Activated CD8-positive, alpha-beta memory T cell treated with anti-CD3 and anti-CD28 coated beads for 4 hours (primary cell): Measurements from ENCODE around the gene HTT.

Experiments
- DNase-seq, 2 donors: peaks; one replicate each; pipeline ENCODE4 v3.0.0-alpha.2; 2020; ENCODE audit warnings: low read depth in 2 of 2

The HTT gene

GRCh38 chr4:3263053-3263875, 188.8 kb downstream of the HTT start:
- DNase-seq, result no peak

GRCh38 chr4:3263876-3264193, 189.4 kb downstream of the HTT start:
- DNase-seq, result no peak

GRCh38 chr4:3266076-3266475, 191.6 kb downstream of the HTT start:
- no peak for DNase-seq

- DNase-seq, result no peak
These were observed 193.3 kb downstream of the HTT start for GRCh38 chr4:3267576-3268394.

GRCh38 chr4:3268395-3269104, 194.1 kb downstream of the HTT start:
- DNase-seq, result no peak

- no peak for DNase-seq
These were observed 194.8 kb downstream of the HTT start for GRCh38 chr4:3269105-3269927.

- DNase-seq, result no peak
These were observed 195.6 kb downstream of the HTT start for GRCh38 chr4:3269991-3270611.

- no peak for DNase-seq
These were observed 196.7 kb downstream of the HTT start for GRCh38 chr4:3271131-3271530.

- DNase-seq, result no peak
These were observed 202.5 kb downstream of the HTT start for GRCh38 chr4:3276986-3277385.

GRCh38 chr4:3280466-3280865, 206.0 kb downstream of the HTT start:
- DNase-seq, result no peak

GRCh38 chr4:3283483-3283882, 209.0 kb downstream of the HTT start:
- DNase-seq, result no peak

GRCh38 chr4:3283916-3284315, 209.4 kb downstream of the HTT start:
- no peak for DNase-seq

GRCh38 chr4:3284734-3285557, 210.5 kb downstream of the HTT start:
- DNase-seq, result no peak

GRCh38 chr4:3285558-3286334, 211.3 kb downstream of the HTT start:
- no peak for DNase-seq

- no peak for DNase-seq
These were observed 212.1 kb downstream of the HTT start for GRCh38 chr4:3286335-3287175.

- DNase-seq, result no peak
These were observed 212.9 kb downstream of the HTT start for GRCh38 chr4:3287271-3287971.

GRCh38 chr4:3287972-3288570, 213.6 kb downstream of the HTT start:
- DNase-seq, result no peak
